H9 (cell line): ENCODE results near the gene MRC2. TPM values are rescaled to one million over a fixed set of nuclear protein-coding genes. Genes with fewer than 3 reads are reported as not detected.

Source experiments
- DNase-seq: peaks from one replicate; pipeline ENCODE4 v3.0.0-alpha.2; 2017
- H2AFZ ChIP-seq: one replicate; pipeline ENCODE4 v1.6.1; 2013; ENCODE audit warnings: mild to moderate bottlenecking, low read length, control low read depth, moderate library complexity
- H2AK5ac ChIP-seq: 2 replicates; pipeline ENCODE4 v1.6.1; 2013; ENCODE audit warnings: low read length, control low read depth, mixed read lengths; ENCODE audit not compliant: insufficient read length
- H2BK120ac ChIP-seq: one replicate; pipeline ENCODE4 v1.6.1; 2013; ENCODE audit warnings: low read depth, mild to moderate bottlenecking, low read length, control low read depth, inconsistent platforms; ENCODE audit not compliant: poor library complexity, severe bottlenecking
- H2BK12ac ChIP-seq: 2 replicates; pipeline ENCODE4 v1.6.1; 2013; ENCODE audit warnings: low read length, control low read depth, mixed read lengths, low read depth; ENCODE audit not compliant: insufficient read length
- H2BK15ac ChIP-seq: 2 replicates; pipeline ENCODE4 v1.6.1; 2013; ENCODE audit warnings: low read depth, low read length, control low read depth
- H2BK20ac ChIP-seq: one replicate; pipeline ENCODE4 v1.6.1; 2013; ENCODE audit warnings: low read depth, mild to moderate bottlenecking, low read length, control low read depth, inconsistent platforms; ENCODE audit not compliant: poor library complexity, severe bottlenecking
- H2BK5ac ChIP-seq: 2 replicates; pipeline ENCODE4 v1.6.1; 2013; ENCODE audit warnings: low read length, control low read depth, mixed read lengths; ENCODE audit not compliant: insufficient read length
- H3K14ac ChIP-seq: 2 replicates; pipeline ENCODE4 v1.6.1; 2013; ENCODE audit warnings: low read length, control low read depth; ENCODE audit not compliant: insufficient read depth
- H3K18ac ChIP-seq: 2 replicates; pipeline ENCODE4 v1.6.1; 2013; ENCODE audit warnings: low read depth, mild to moderate bottlenecking, mixed read lengths, low read length, control low read depth; ENCODE audit not compliant: insufficient read length
- H3K23ac ChIP-seq: 2 replicates; pipeline ENCODE4 v1.6.1; 2013; ENCODE audit warnings: low read length, control low read depth, mixed read lengths, low read depth; ENCODE audit not compliant: insufficient read length
- H3K23me2 ChIP-seq: 2 replicates; pipeline ENCODE4 v1.6.1; 2013; ENCODE audit warnings: low read depth, mild to moderate bottlenecking, mixed read lengths, low read length, control low read depth; ENCODE audit not compliant: insufficient read length, poor library complexity, severe bottlenecking
- H3K27ac ChIP-seq: 2 replicates; pipeline ENCODE4 v1.5.1; 2013; ENCODE audit warnings: low read length, control low read depth, mixed read lengths, low read depth; ENCODE audit not compliant: insufficient read length
- H3K27me3 ChIP-seq: 2 replicates; pipeline ENCODE4 v1.6.1; 2013; ENCODE audit warnings: low read length, control low read depth, inconsistent platforms; ENCODE audit not compliant: insufficient read depth
- H3K4ac ChIP-seq: 2 replicates; pipeline ENCODE4 v1.6.1; 2013; ENCODE audit warnings: low read depth, mild to moderate bottlenecking, control low read depth, inconsistent platforms, low read length, moderate library complexity
- H3K4me1 ChIP-seq: 2 replicates; pipeline ENCODE4 v1.6.1; 2013; ENCODE audit warnings: low read length, control low read depth, inconsistent platforms; ENCODE audit not compliant: insufficient read depth
- H3K4me2 ChIP-seq: 2 replicates; pipeline ENCODE4 v1.6.1; 2013; ENCODE audit warnings: low read length, control low read depth, mixed read lengths; ENCODE audit not compliant: insufficient read length, insufficient read depth
- H3K56ac ChIP-seq: 2 replicates; pipeline ENCODE4 v1.6.1; 2013; ENCODE audit warnings: low read depth, mild to moderate bottlenecking, mixed read lengths, low read length, control low read depth; ENCODE audit not compliant: insufficient read length
- H3K79me1 ChIP-seq: 2 replicates; pipeline ENCODE4 v1.6.1; 2013; ENCODE audit warnings: low read depth, mild to moderate bottlenecking, moderate library complexity, low read length, control low read depth, inconsistent platforms; ENCODE audit not compliant: insufficient read depth, poor library complexity, severe bottlenecking
- H3K79me2 ChIP-seq: 2 replicates; pipeline ENCODE4 v1.6.1; 2013; ENCODE audit warnings: low read length, control low read depth, inconsistent platforms; ENCODE audit not compliant: insufficient read depth
- H3K9ac ChIP-seq: 2 replicates; pipeline ENCODE4 v1.6.1; 2013; ENCODE audit warnings: low read length, control low read depth, mixed read lengths; ENCODE audit not compliant: insufficient read length; ENCODE audit errors: extremely low read depth
- H3K9me3 ChIP-seq: one replicate; pipeline ENCODE4 v1.6.1; 2013; ENCODE audit warnings: low read depth, low read length, inconsistent platforms; ENCODE audit not compliant: control insufficient read depth
- H3T11ph ChIP-seq: one replicate; pipeline ENCODE4 v1.6.1; 2013; ENCODE audit warnings: mild to moderate bottlenecking, low read length, control low read depth, inconsistent platforms
- H4K20me1 ChIP-seq: one replicate; pipeline ENCODE4 v1.6.1; 2013; ENCODE audit not compliant: control insufficient read depth, insufficient read length, insufficient read depth
- H4K5ac ChIP-seq: 2 replicates; pipeline ENCODE4 v1.6.1; 2013; ENCODE audit warnings: low read depth, mild to moderate bottlenecking, mixed read lengths, low read length, control low read depth; ENCODE audit not compliant: insufficient read length
- H4K8ac ChIP-seq: replicated peaks from 2 replicates; pipeline ENCODE4 v1.6.1; 2013; ENCODE audit warnings: low read length, control low read depth, mixed read lengths, low read depth; ENCODE audit not compliant: insufficient read length
- H4K91ac ChIP-seq: 2 replicates; pipeline ENCODE4 v1.6.1; 2013; ENCODE audit warnings: low read depth, mild to moderate bottlenecking, moderate library complexity, mixed read lengths, low read length, control low read depth; ENCODE audit not compliant: insufficient read length
- H3K27ac Mint-ChIP-seq, 3 experiments: 2 replicates in 2 of 3; 3 replicates in 1 of 3; pipeline ENCODE4 v1.8.0; 2020 to 2021; ENCODE audit warnings: mixed read lengths in 3 of 3, mild to moderate bottlenecking in 1 of 3, moderate library complexity in 1 of 3
- H3K27me3 Mint-ChIP-seq: 2 replicates; pipeline ENCODE4 v1.8.0; 2021; ENCODE audit warnings: low read depth, mild to moderate bottlenecking, moderate library complexity, mixed read lengths
- H3K36me3 Mint-ChIP-seq, 3 experiments: 2 replicates in 2 of 3; 3 replicates in 1 of 3; pipeline ENCODE4 v1.8.0; 2020 to 2021; ENCODE audit warnings: low read depth in 3 of 3, mixed read lengths in 3 of 3; ENCODE audit not compliant: insufficient read depth in 1 of 3
- H3K4me1 Mint-ChIP-seq, 2 experiments: 2 replicates each; pipeline ENCODE4 v1.8.0; 2020; ENCODE audit warnings: mixed read lengths in 2 of 2
- H3K4me3 Mint-ChIP-seq, 2 experiments: 2 replicates in 1 of 2; 3 replicates in 1 of 2; pipeline ENCODE4 v1.8.0; 2020 to 2021; ENCODE audit warnings: mild to moderate bottlenecking in 2 of 2, mixed read lengths in 2 of 2, moderate library complexity in 1 of 2
- H3K9me3 Mint-ChIP-seq, 2 experiments: 2 replicates in 1 of 2; 3 replicates in 1 of 2; pipeline ENCODE4 v1.8.0; 2020; ENCODE audit warnings: mild to moderate bottlenecking in 2 of 2, mixed read lengths in 2 of 2, moderate library complexity in 1 of 2
- WGBS: extraction: QIAGEN DNeasy Blood & Tissue Kit; methylation state at CpG from one replicate; pipeline ENCODE4 v1.1.7; 2013; ENCODE audit warnings: missing lambda C conversion rate, low lambda C conversion rate, mixed read lengths; ENCODE audit not compliant: insufficient read length; ENCODE audit errors: extremely low coverage; 5-methylcytosine and 5-hydroxymethylcytosine counted together
- total RNA-seq: library from RNA; stranded (reverse); gene quantifications from 2 replicates; pipeline ENCODE4 v1.2.1, GENCODE V29; 2021
- TF ChIP-seq, protein P1 (sequence below): fragments of 200-600 bp; sonication (generic); conservative IDR thresholded peaks from 3 replicates; pipeline ENCODE4 v1.8.0; 2021; ENCODE audit warnings: antibody characterized with exemption, mild to moderate bottlenecking

MRC2 gene
- total RNA-seq, 1 experiment from 2014 or later, result 18.7 TPM

GRCh38 chr17:62706598-62707424 lies 79.3 kb downstream of the MRC2 start:
- Histone ChIP-seq H3K79me2 (no peaks in the 10 kb centered on the region), H3K4me1 (peaks cover 5% of the 10 kb centered on the region), H4K20me1 (no peaks in the 10 kb centered on the region), H2AFZ (no peak overlapping the region), H3T11ph (no peak overlapping the region), H3K23me2 (peaks cover 17% of the 10 kb centered on the region), H3K23ac (no peak overlapping the region), H3K27me3 (no peaks in the 10 kb centered on the region; the same call in 1 of the 2 replicates), H2BK15ac (no peak overlapping the region), H3K56ac (no peak overlapping the region), H3K18ac (no peak overlapping the region), H2BK5ac (no peak overlapping the region), H3K9ac (no peak overlapping the region), H3K79me1 (no peaks in the 10 kb centered on the region), H2BK120ac (no peak overlapping the region), H4K8ac (no peak overlapping the region), H2BK20ac (no peak overlapping the region), H3K4me2 (no peak overlapping the region), H2AK5ac (no peak overlapping the region), H3K14ac (no peak overlapping the region), H4K5ac (no peak overlapping the region), H2BK12ac (no peak overlapping the region), H3K27ac (no peak overlapping the region), H4K91ac (no peak overlapping the region), H3K9me3 (no peaks in the 10 kb centered on the region), H3K4ac (no peak overlapping the region)
- Mint-ChIP-seq H3K4me1 (peaks cover 36 to 40% of the 10 kb centered on the region in 2 experiments), H3K9me3 (peaks cover 16 to 27% of the 10 kb centered on the region in 2 experiments), H3K27me3 (peaks cover 40% of the 10 kb centered on the region), H3K27ac (peak overlapping the region in 1 of 3 experiments; percentile 85; a peak in 2 of 7 replicates), H3K4me3 (peak overlapping the region; percentile 83 to 90), H3K36me3 (peaks cover 7 to 24% (median 21%) of the 10 kb centered on the region in 3 experiments)
- WGBS, result no CpG with 5 or more reads among the region's 20 CpGs
- peak; percentile 26 for DNase-seq
- TF ChIP-seq, protein P1, sequence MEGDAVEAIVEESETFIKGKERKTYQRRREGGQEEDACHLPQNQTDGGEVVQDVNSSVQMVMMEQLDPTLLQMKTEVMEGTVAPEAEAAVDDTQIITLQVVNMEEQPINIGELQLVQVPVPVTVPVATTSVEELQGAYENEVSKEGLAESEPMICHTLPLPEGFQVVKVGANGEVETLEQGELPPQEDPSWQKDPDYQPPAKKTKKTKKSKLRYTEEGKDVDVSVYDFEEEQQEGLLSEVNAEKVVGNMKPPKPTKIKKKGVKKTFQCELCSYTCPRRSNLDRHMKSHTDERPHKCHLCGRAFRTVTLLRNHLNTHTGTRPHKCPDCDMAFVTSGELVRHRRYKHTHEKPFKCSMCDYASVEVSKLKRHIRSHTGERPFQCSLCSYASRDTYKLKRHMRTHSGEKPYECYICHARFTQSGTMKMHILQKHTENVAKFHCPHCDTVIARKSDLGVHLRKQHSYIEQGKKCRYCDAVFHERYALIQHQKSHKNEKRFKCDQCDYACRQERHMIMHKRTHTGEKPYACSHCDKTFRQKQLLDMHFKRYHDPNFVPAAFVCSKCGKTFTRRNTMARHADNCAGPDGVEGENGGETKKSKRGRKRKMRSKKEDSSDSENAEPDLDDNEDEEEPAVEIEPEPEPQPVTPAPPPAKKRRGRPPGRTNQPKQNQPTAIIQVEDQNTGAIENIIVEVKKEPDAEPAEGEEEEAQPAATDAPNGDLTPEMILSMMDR, result no peak
